Psoas muscle (tissue), 8 donors: ENCODE measurements around the gene RIC1. TPM values are rescaled to one million over a fixed set of nuclear protein-coding genes. Genes with fewer than 3 reads are reported as not detected.
A peak's percentile ranks its signal among the peaks of the same experiment; 100 is the strongest.
"Not testable (repeated sequence)": the region's sequence is repeated elsewhere in the genome, so short reads cannot be mapped to it uniquely, and the experiment has no call there.

Experiments
- ATAC-seq, 4 donors: fragments of 200-7000 bp; cut with Tn5 transposase; one replicate each; pipeline ENCODE4 v1.9.1; 2020; ENCODE audit warnings: moderate library complexity in 3 of 4, mild to moderate bottlenecking in 2 of 4
- DNase-seq, 2 donors: peaks; one replicate each; pipeline ENCODE4 v3.0.0-alpha.2; 2020
- H3K27ac ChIP-seq: fragments of 200-600 bp; one replicate; pipeline ENCODE4 v1.8.0; 2022
- H3K27me3 ChIP-seq, 3 donors: fragments of 200-600 bp in 1 of 3; one replicate each; pipeline versions ENCODE4 v1.6.1 to v1.8.0; 2013 to 2022; ENCODE audit warnings: low read length in 2 of 3, mild to moderate bottlenecking in 2 of 3, moderate library complexity in 1 of 3; ENCODE audit not compliant: insufficient read depth in 3 of 3
- H3K36me3 ChIP-seq, 2 donors: fragments of 200-600 bp in 1 of 2; one replicate each; pipeline versions ENCODE4 v1.6.1 to v1.8.0; 2013 to 2022; ENCODE audit warnings: low read depth in 1 of 2, mild to moderate bottlenecking in 1 of 2, moderate library complexity in 1 of 2; ENCODE audit not compliant: insufficient read depth in 1 of 2
- H3K4me1 ChIP-seq: fragments of 200-600 bp; one replicate; pipeline ENCODE4 v1.8.0; 2022
- H3K4me3 ChIP-seq: fragments of 200-600 bp; one replicate; pipeline ENCODE4 v1.8.0; 2022; ENCODE audit warnings: mild to moderate bottlenecking
- H3K9me3 ChIP-seq: fragments of 200-600 bp; one replicate; pipeline ENCODE4 v1.8.0; 2022
- WGBS, 3 donors: extraction: QIAGEN DNeasy Blood & Tissue Kit; methylation state at CpG; one replicate each; pipeline versions ENCODE4 v1.1.6 to v1.1.7; 2013; 5-methylcytosine and 5-hydroxymethylcytosine counted together
- intact Hi-C, 2 donors: fragments of 100-400 bp; cut with DNase I; formaldehyde crosslinking; loops; one replicate each; pipeline versions ENCODE4 v1.11.0 to v1.14.2; 2022
- polyA plus RNA-seq, 3 donors: library from polyadenylated mRNA; stranded (reverse); fragments of 200-250 nt; gene quantifications; one replicate each; pipeline ENCODE4 v1.2.3, GENCODE V29; 2013
- total RNA-seq, 4 donors: library from RNA; stranded (reverse); fragmentation: NEBNext Ultra II Directional in 2 of 4; extraction: Animal tissue kit (Norgen Biotek cat#: 25700) in 2 of 4; gene quantifications; one replicate each; pipeline versions ENCODE4 v1.2.1 to v1.2.4, GENCODE V29; 2021 to 2023
- TF ChIP-seq, protein P1 (sequence below): fragments of 200-600 bp; IDR thresholded peaks from one replicate; pipeline ENCODE4 v1.8.0; 2022; ENCODE audit warnings: antibody characterized with exemption
- donor health status: healthy with polysubstance abuse.
- donor health status: DM: no; HTN: no; CAD: no; lungs with moderate emphysema.
- donor health status: Bipolar disorder and iron deficiency.
- donor health status: healthy.
- donor health status: DM: yes; HTN: yes; CAD: no.
- donor health status: DM: no; HTN: no; CAD: no.
- donor health status: DM: no; HTN: no; CAD: no.
- donor health status: DM: yes; HTN: yes; CAD: no.

RIC1 gene
- total and polyA plus RNA-seq, 7 donors: 6.8 to 28.6 (median 10.9) TPM

DNA sequence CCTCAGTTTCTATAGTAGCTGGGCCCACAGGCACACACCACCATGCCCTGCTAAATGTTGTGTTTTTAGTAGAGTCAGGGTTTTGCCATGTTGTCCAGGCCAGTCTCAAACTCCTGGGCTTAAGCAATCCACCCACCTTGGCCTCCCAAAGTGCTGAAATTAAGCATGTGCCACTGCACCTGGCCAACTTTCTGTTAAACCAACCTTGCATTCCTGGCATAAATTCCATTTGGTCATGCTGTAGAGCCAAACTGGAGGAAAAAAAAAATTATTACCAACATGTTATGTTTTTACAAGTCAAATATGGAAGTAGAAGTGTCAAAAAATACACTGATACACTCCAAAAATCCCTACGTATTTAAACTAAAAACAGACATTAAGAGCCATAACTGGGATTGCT, 149.9 kb downstream of the RIC1 start:
- no peak overlapping the region for H3K27ac ChIP-seq
- peaks cover 10 to 68% of the 10 kb centered on the region in 2 donors for H3K36me3 ChIP-seq
- no peak for ATAC-seq
- intact Hi-C loops: no loop called here
- peaks cover 1% of the 10 kb centered on the region for H3K4me1 ChIP-seq
- no peak for DNase-seq
- no peak overlapping the region for H3K4me3 ChIP-seq
- H3K27me3 ChIP-seq: no peaks in the 10 kb centered on the region
- 96 to 100% (median 100%) methylated on average over 1 of the region's 1 CpG for WGBS, 3 donors
- peaks cover 5% of the 10 kb centered on the region for H3K9me3 ChIP-seq
- TF ChIP-seq, protein P1, sequence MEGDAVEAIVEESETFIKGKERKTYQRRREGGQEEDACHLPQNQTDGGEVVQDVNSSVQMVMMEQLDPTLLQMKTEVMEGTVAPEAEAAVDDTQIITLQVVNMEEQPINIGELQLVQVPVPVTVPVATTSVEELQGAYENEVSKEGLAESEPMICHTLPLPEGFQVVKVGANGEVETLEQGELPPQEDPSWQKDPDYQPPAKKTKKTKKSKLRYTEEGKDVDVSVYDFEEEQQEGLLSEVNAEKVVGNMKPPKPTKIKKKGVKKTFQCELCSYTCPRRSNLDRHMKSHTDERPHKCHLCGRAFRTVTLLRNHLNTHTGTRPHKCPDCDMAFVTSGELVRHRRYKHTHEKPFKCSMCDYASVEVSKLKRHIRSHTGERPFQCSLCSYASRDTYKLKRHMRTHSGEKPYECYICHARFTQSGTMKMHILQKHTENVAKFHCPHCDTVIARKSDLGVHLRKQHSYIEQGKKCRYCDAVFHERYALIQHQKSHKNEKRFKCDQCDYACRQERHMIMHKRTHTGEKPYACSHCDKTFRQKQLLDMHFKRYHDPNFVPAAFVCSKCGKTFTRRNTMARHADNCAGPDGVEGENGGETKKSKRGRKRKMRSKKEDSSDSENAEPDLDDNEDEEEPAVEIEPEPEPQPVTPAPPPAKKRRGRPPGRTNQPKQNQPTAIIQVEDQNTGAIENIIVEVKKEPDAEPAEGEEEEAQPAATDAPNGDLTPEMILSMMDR: no peak

DNA sequence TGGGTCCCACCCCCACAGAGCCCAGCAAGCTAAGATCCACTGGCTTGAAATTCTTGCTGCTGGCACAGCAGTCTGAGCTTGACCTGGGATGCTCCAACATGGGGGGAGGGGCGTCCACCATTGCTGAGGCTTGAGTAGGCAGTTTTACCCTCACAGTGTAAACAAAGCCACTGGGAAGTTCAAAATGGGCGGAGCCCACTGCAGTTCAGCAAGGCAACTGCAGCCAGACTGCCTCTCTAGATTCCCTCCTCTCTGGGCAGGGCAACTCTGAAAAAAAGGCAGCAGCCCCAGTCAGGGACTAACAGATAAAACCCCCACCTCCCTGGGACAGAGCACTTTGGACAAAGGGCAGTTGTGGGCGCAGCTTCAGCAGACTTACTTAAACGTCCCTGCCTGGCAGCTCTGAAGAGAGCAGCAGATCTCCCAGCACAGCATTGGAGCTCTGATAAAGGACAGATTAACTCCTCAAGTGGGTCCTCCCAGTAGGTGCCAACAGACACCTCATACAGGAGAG, 150.9 kb downstream of the RIC1 start:
- 92 to 100% (median 96%) methylated on average over 4 of the region's 4 CpGs for WGBS, 3 donors
- intact Hi-C loops, H3K27ac ChIP-seq, H3K4me1 ChIP-seq, DNase-seq, H3K27me3 ChIP-seq, H3K4me3 ChIP-seq, H3K9me3 ChIP-seq: not testable (repeated sequence)
- peak in 1 of 4 donors; percentile 26 for ATAC-seq
- peaks cover 6 to 59% of the 10 kb centered on the region in 2 donors for H3K36me3 ChIP-seq

DNA sequence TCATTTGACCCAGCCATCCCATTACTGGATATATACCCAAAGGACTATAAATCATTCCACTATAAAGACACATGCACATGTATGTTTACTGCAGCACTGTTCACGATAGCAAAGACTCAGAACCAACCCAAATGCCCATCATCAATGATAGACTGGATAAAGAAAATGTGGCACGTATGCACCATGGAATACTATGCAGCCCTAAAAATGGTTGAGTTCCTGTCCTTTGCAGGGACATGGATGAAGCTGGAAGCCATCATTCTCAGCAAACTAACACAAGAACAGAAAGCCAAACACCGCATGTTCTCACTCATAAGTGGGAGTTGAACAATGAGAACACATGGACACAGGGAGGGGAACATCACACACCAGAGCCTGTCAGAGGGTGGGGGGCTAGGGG, 154.5 kb downstream of the RIC1 start:
- H3K4me3 ChIP-seq, ATAC-seq, H3K27me3 ChIP-seq, intact Hi-C loops, DNase-seq, H3K9me3 ChIP-seq, H3K4me1 ChIP-seq: not testable (repeated sequence)
- 94 to 99% (median 98%) methylated on average over 3 of the region's 3 CpGs for WGBS, 3 donors
- Histone ChIP-seq H3K27ac (peak overlapping the region; percentile 27), H3K36me3 (peaks cover 6 to 57% of the 10 kb centered on the region in 2 donors)

DNA sequence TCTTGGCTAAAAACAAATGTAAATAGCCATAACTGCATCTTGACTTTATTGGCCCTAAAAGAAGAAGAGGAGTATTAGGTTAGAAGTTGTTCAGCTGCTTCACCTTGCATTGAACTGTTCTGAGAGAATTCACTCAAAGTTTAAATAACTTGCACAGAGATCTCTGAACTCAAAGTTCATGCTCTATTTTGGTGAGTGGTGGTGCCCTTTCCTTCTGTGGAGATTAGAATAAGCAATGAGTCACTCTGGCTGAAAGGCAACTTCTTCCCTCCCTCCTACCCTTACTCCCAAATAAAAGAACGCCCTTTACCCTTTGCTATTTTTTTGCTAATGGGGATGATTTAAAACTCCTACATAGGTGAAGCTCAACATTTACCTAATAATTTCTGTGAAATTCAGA, 155.1 kb downstream of the RIC1 start:
- WGBS, 3 donors: 85 to 90% (median 89%) methylated on average over 1 of the region's 1 CpG
- ATAC-seq: peak; percentile 71 to 87 (median 79)

DNA sequence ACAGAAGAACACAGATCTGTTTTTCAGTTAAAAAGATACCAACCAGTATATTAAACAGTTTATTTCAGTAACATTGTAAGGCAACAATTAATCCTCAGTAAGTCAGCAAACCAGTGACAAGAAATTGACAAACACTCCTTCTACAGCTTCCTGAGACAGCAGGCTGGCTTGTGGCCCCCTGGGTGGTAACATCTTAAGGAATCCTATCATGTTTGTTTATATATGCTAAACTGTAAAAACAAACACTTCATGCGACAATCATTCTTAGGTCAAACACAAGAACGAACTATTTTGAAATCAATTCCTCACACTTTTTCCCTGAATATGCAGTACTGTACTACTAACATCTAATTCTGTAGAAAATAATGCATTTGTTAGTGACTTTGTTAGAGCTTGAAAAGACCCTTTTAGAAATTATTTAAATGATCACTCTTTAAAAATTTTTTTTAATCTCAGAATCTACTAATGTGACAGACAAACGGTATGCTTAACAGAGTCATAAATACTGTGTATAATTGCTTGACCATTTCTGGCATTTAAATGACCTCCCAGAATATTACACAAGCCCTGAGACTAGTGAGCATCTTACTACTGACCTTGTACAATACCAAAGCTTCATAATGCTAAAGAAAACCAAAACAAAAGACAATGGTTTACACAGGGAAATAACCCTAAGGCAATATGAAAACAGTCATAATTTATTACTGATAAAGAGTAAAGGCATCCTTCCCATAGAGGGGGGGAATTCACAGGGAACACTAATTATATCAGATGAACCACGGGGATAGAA, 155.8 kb downstream of the RIC1 start:
- Histone ChIP-seq H3K9me3 (peaks cover 5% of the 10 kb centered on the region), H3K27ac (peak overlapping the region; percentile 13), H3K4me1 (peaks cover 7% of the 10 kb centered on the region), H3K27me3 (no peaks in the 10 kb centered on the region), H3K4me3 (no peak overlapping the region), H3K36me3 (peaks cover 3 to 46% of the 10 kb centered on the region in 2 donors)
- TF ChIP-seq, protein P1: no peak
- intact Hi-C loops: no loop called here
- ATAC-seq (peak in 2 of 4 donors; percentile 4), DNase-seq (no peak)
- 53 to 79% (median 63%) methylated on average over 4 of the region's 4 CpGs for WGBS, 3 donors

More for the DNA sequence above, 155.1 kb downstream of the RIC1 start:
- Histone ChIP-seq H3K27ac (peak overlapping the region; percentile 27), H3K27me3 (no peaks in the 10 kb centered on the region), H3K4me1 (peaks cover 7% of the 10 kb centered on the region), H3K36me3 (peaks cover 3 to 52% of the 10 kb centered on the region in 2 donors), H3K9me3 (peaks cover 5% of the 10 kb centered on the region), H3K4me3 (no peak overlapping the region)
- DNase-seq: no peak
- intact Hi-C loops: no loop called here
- TF ChIP-seq, protein P1: no peak
